ENCODE data around the gene CDC123.

CDC123 gene

GRCh38 chr10:12252882-12253546 lies 57.0 kb downstream of the CDC123 start:
- TF ChIP-seq, protein P1, sequence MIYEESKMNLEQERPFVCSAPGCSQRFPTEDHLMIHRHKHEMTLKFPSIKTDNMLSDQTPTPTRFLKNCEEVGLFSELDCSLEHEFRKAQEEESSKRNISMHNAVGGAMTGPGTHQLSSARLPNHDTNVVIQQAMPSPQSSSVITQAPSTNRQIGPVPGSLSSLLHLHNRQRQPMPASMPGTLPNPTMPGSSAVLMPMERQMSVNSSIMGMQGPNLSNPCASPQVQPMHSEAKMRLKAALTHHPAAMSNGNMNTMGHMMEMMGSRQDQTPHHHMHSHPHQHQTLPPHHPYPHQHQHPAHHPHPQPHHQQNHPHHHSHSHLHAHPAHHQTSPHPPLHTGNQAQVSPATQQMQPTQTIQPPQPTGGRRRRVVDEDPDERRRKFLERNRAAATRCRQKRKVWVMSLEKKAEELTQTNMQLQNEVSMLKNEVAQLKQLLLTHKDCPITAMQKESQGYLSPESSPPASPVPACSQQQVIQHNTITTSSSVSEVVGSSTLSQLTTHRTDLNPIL (CRISPR knock-in tag; IDR thresholded peaks at IDR 0.05; ENCODE audit: low read depth), result no peak
- no peak for TF ChIP-seq BACH2 (CRISPR knock-in tag; IDR thresholded peaks at IDR 0.05; ENCODE audit: borderline replicate concordance)
- no peak for TF ChIP-seq ZFP30 (CRISPR knock-in tag; IDR thresholded peaks at IDR 0.05)
- no peak for TF ChIP-seq PPARA (CRISPR knock-in tag; IDR thresholded peaks at IDR 0.05; ENCODE audit: borderline replicate concordance)
- peak; percentile 70 for ATAC-seq

- ATAC-seq, result no peak
- TF ChIP-seq TOX (CRISPR knock-in tag; IDR thresholded peaks at IDR 0.05; ENCODE audit: borderline replicate concordance), result no peak
- TF ChIP-seq SNAI2 (CRISPR knock-in tag; IDR thresholded peaks at IDR 0.05), result no peak
- TF ChIP-seq, protein P1 (CRISPR knock-in tag; IDR thresholded peaks at IDR 0.05; ENCODE audit: low read depth), result no peak
These were observed 59.1 kb downstream of the CDC123 start for GRCh38 chr10:12255048-12255447.

DNA sequence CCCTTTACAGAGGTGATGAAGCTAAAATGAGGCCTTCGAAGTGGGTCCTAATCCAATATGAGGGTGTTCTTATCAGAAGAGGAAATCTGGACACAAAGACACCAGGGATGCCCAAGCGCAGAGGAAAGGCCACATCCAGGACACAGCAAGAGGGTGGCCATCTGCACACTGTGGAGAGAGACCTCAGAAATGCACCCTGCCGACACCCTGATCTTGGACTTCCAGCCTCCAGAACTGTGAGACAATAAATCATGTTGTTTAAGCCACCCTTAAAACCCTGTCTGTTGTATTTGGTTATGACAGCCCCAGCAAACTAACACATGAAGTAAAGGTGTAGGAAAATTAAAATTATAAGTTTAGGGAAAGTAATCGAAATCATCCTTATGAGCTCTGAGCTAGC lies 64.0 kb downstream of the CDC123 start:
- TF ChIP-seq, protein P2, sequence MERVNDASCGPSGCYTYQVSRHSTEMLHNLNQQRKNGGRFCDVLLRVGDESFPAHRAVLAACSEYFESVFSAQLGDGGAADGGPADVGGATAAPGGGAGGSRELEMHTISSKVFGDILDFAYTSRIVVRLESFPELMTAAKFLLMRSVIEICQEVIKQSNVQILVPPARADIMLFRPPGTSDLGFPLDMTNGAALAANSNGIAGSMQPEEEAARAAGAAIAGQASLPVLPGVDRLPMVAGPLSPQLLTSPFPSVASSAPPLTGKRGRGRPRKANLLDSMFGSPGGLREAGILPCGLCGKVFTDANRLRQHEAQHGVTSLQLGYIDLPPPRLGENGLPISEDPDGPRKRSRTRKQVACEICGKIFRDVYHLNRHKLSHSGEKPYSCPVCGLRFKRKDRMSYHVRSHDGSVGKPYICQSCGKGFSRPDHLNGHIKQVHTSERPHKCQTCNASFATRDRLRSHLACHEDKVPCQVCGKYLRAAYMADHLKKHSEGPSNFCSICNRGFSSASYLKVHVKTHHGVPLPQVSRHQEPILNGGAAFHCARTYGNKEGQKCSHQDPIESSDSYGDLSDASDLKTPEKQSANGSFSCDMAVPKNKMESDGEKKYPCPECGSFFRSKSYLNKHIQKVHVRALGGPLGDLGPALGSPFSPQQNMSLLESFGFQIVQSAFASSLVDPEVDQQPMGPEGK (CRISPR knock-in tag; IDR thresholded peaks at IDR 0.05; ENCODE audit: borderline replicate concordance), result no peak
- no peak for ATAC-seq

DNA sequence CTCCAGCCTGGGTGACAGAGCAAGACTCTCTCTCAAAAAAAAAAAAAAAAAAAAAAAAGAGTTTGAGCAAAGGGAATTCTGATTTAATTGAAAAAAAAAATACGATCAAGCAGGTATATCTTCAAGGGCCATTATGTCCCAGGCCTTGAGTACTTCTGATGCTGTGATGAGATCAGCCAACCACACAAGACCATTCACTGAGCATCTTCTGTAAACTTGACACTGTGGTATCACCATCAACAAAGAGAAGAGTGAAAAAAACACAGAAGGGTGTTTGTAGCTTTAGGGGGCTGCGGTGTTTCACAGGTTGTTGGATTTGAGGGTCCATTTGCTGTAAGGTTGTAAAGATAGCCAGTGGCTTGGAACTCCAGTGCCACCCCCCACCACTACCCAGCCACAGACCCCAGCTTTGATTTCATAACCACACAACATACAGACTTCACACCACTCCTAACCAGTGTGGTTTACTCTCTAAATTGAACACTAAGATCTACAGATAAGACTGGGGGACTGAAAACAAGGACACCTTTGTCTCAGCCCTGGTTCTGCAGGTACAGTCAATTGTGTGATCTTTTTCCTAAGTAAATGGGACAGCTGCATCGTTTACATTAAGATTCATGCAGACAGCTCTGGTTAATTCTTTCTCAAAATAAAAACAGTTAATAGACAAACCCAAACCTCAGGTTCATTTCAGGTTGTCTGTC lies 66.4 kb downstream of the CDC123 start:
- ATAC-seq, result no peak
- TF ChIP-seq ISL1 (CRISPR knock-in tag; IDR thresholded peaks at IDR 0.05), result no peak
- TF ChIP-seq RARB (CRISPR knock-in tag; IDR thresholded peaks at IDR 0.05), result no peak
- no peak for TF ChIP-seq CSDC2 (CRISPR knock-in tag; IDR thresholded peaks at IDR 0.05)
- TF ChIP-seq ESRRG (CRISPR knock-in tag; IDR thresholded peaks at IDR 0.05), result no peak
- no peak for TF ChIP-seq OSR1 (CRISPR knock-in tag; IDR thresholded peaks at IDR 0.05)
- TF ChIP-seq GLIS3 (CRISPR knock-in tag; IDR thresholded peaks at IDR 0.05), result no peak
- no peak for TF ChIP-seq SNAI2 (CRISPR knock-in tag; IDR thresholded peaks at IDR 0.05)
- no peak for TF ChIP-seq BACH2 (CRISPR knock-in tag; IDR thresholded peaks at IDR 0.05; ENCODE audit: borderline replicate concordance)
- TF ChIP-seq ZNF565 (CRISPR knock-in tag; conservative IDR thresholded peaks at IDR 0.05; ENCODE audit: low read depth), result no peak
- no peak for TF ChIP-seq ZFP30 (CRISPR knock-in tag; IDR thresholded peaks at IDR 0.05)
- TF ChIP-seq TOX (CRISPR knock-in tag; IDR thresholded peaks at IDR 0.05; ENCODE audit: borderline replicate concordance), result no peak
- no peak for TF ChIP-seq TSHZ2 (CRISPR knock-in tag; IDR thresholded peaks at IDR 0.05)
- TF ChIP-seq ZNF8 (CRISPR knock-in tag; IDR thresholded peaks at IDR 0.05), result no peak
- no peak for TF ChIP-seq TCF4 (CRISPR knock-in tag; IDR thresholded peaks at IDR 0.05; ENCODE audit: borderline replicate concordance)
- TF ChIP-seq, protein P3, sequence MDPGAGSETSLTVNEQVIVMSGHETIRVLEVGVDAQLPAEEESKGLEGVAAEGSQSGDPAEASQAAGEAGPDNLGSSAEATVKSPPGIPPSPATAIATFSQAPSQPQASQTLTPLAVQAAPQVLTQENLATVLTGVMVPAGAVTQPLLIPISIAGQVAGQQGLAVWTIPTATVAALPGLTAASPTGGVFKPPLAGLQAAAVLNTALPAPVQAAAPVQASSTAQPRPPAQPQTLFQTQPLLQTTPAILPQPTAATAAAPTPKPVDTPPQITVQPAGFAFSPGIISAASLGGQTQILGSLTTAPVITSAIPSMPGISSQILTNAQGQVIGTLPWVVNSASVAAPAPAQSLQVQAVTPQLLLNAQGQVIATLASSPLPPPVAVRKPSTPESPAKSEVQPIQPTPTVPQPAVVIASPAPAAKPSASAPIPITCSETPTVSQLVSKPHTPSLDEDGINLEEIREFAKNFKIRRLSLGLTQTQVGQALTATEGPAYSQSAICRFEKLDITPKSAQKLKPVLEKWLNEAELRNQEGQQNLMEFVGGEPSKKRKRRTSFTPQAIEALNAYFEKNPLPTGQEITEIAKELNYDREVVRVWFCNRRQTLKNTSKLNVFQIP (CRISPR knock-in tag; IDR thresholded peaks at IDR 0.05; ENCODE audit: borderline replicate concordance, low read depth), result no peak

Measured in SK-N-SH treated with all-trans-retinoic acid at 6 μM for 48 hours (cell line).